ENCODE data around the gene CEP68.

DNA sequence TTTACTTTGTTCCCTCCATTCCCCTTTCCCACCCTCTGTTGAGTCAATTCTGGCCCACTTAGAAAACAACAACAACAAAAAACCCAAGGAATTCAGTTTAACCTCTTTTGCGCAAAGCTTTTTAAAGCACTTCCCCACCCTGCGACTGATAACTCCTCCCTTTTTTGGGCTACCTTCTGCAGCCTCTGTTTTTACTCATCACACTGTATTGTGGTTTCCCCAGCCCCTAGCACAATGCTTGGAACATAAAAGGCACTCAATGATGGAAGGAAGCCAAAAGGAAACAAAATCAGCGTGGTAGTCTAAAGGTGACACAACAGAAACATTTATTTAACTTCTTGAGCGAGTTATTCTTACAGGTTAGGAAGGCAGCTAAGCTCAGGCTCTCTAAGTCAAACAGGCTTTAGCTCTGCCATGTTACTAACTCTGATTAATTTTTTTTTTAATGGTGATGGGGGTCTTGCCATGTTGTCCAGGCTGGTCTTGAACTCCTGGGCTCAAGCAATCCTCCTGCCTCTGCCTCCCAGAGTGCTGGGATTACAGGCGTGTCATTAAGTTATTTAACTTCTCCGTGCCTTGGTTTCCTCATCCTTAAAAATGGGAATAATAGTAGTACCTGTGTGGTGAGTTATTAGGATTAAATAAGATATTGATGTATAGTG, 1.3 kb downstream of the CEP68 start:
- TF ChIP-seq CTCF (IDR thresholded peaks at IDR 0.05) = no peak
- no peak for TF ChIP-seq EP300 (IDR thresholded peaks at IDR 0.05; ENCODE audit: low read depth)
- TF ChIP-seq POLR2AphosphoS5 (IDR thresholded peaks at IDR 0.05) = peak in 2 of 3 donors; percentile 6 to 11

Measured in transverse colon (tissue), 4 donors.